Thyroid gland (tissue), 4 donors: ENCODE results near the gene PROKR1. TPM values are rescaled to one million over a fixed set of nuclear protein-coding genes. Genes with fewer than 3 reads are reported as not detected.
A peak's percentile ranks its signal among the peaks of the same experiment; 100 is the strongest.
"Not testable (repeated sequence)": the region's sequence is repeated elsewhere in the genome, so short reads cannot be mapped to it uniquely, and the experiment has no call there.

Source experiments
- DNase-seq, 2 donors: peaks; one replicate each; pipeline ENCODE4 v3.0.0-alpha.2; 2019
- H3K27ac ChIP-seq, 3 donors: fragments of 200-600 bp; sonication (generic); 1 replicate in 2 of 3; 2 replicates in 1 of 3; pipeline ENCODE4 v1.5.1; 2016 to 2019; ENCODE audit warnings: mild to moderate bottlenecking in 1 of 3, moderate library complexity in 1 of 3
- H3K27me3 ChIP-seq: fragments of 200-600 bp; sonication (generic); one replicate; pipeline ENCODE4 v1.5.1; 2019
- H3K36me3 ChIP-seq, 2 donors: fragments of 200-600 bp; sonication (generic); one replicate each; pipeline ENCODE4 v1.5.1; 2016 to 2019
- H3K4me1 ChIP-seq, 2 donors: fragments of 200-600 bp; sonication (generic); one replicate each; pipeline ENCODE4 v1.5.1; 2017 to 2019
- H3K4me3 ChIP-seq, 3 donors: fragments of 200-600 bp; sonication (generic); replicated peaks in 1 of 3; 1 replicate in 2 of 3; 2 replicates in 1 of 3; pipeline ENCODE4 v1.5.1; 2016; ENCODE audit warnings: mild to moderate bottlenecking in 1 of 3
- H3K9me3 ChIP-seq: fragments of 200-600 bp; sonication (generic); one replicate; pipeline ENCODE4 v1.5.1; 2017
- POLR2A ChIP-seq, 2 donors: fragments of 450-650 bp; IDR thresholded peaks; one replicate each; pipeline ENCODE4 v1.6.1; 2017; ENCODE audit warnings: antibody characterized with exemption in 2 of 2, mild to moderate bottlenecking in 2 of 2, moderate library complexity in 1 of 2
- WGBS, 2 donors: methylation state at CpG; one replicate each; pipeline ENCODE4 v1.1.5; 2017; 5-methylcytosine and 5-hydroxymethylcytosine counted together
- intact Hi-C: fragments of 100-400 bp; cut with DNase I; formaldehyde crosslinking; loops from one replicate; pipeline ENCODE4 v1.15.1; 2023
- total RNA-seq, 4 donors: library from RNA; depleted of rRNA; stranded (reverse); fragments of >200 nt; gene quantifications; one replicate each; pipeline ENCODE4 v1.2.3, GENCODE V29; 2016
- TF ChIP-seq, protein P1 (sequence below), 6 experiments: fragments of 200-600 bp in 3 of 6; fragments of 450-650 bp in 3 of 6; sonication (generic) in 3 of 6; IDR thresholded peaks; one replicate each; pipeline ENCODE4 v1.5.1; 2016 to 2019; ENCODE audit warnings: antibody characterized with exemption in 6 of 6, mild to moderate bottlenecking in 2 of 6, inconsistent platforms in 1 of 6, moderate library complexity in 1 of 6

The PROKR1 gene
- total RNA-seq, result not detected

GRCh38 chr2:68643011-68643873 lies at the start of gene PROKR1:
Gene PROKR1 (plus strand): TSS chr2:68643579. CDS start chr2:68645822, 2,243 bp downstream.
- Histone ChIP-seq H3K4me1 (peaks cover 8 to 12% of the 10 kb centered on the region in 2 donors), H3K36me3 (no peaks in the 10 kb centered on the region), H3K27me3 (peaks cover 13% of the 10 kb centered on the region), H3K9me3 (no peaks in the 10 kb centered on the region), H3K4me3 (peak within 1 kb of the TSS in 2 of 3 donors; percentile 15 to 25), H3K27ac (no peak within 1 kb of the TSS)
- 21 to 40% methylated on average over 1 to 5 of the region's 86 CpGs for whole genome bisulfite sequencing, 2 donors
- TF ChIP-seq, protein P1, sequence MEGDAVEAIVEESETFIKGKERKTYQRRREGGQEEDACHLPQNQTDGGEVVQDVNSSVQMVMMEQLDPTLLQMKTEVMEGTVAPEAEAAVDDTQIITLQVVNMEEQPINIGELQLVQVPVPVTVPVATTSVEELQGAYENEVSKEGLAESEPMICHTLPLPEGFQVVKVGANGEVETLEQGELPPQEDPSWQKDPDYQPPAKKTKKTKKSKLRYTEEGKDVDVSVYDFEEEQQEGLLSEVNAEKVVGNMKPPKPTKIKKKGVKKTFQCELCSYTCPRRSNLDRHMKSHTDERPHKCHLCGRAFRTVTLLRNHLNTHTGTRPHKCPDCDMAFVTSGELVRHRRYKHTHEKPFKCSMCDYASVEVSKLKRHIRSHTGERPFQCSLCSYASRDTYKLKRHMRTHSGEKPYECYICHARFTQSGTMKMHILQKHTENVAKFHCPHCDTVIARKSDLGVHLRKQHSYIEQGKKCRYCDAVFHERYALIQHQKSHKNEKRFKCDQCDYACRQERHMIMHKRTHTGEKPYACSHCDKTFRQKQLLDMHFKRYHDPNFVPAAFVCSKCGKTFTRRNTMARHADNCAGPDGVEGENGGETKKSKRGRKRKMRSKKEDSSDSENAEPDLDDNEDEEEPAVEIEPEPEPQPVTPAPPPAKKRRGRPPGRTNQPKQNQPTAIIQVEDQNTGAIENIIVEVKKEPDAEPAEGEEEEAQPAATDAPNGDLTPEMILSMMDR (IDR thresholded peaks at IDR 0.05), result no peak
- TF ChIP-seq POLR2A (IDR thresholded peaks at IDR 0.05), result no peak
- peak; percentile 23 to 49 for DNase-seq
- intact Hi-C loops, result no loop called here

GRCh38 chr2:68594041-68594440 lies 49.3 kb upstream of the PROKR1 start:
- H3K4me3 ChIP-seq, result no peak overlapping the region
- WGBS, 2 donors, result 86 to 94% methylated on average over 1 of the region's 1 CpG
- no peaks in the 10 kb centered on the region for H3K27me3 ChIP-seq
- no peak for DNase-seq
- intact Hi-C loops, result no loop called here
- no peak for TF ChIP-seq POLR2A (IDR thresholded peaks at IDR 0.05)
- TF ChIP-seq, protein P1 (IDR thresholded peaks at IDR 0.05), result no peak
- no peaks in the 10 kb centered on the region for H3K36me3 ChIP-seq
- no peak overlapping the region for H3K27ac ChIP-seq
- H3K4me1 ChIP-seq, result peaks cover 0 to 3% of the 10 kb centered on the region in 2 donors
- no peaks in the 10 kb centered on the region for H3K9me3 ChIP-seq

DNA sequence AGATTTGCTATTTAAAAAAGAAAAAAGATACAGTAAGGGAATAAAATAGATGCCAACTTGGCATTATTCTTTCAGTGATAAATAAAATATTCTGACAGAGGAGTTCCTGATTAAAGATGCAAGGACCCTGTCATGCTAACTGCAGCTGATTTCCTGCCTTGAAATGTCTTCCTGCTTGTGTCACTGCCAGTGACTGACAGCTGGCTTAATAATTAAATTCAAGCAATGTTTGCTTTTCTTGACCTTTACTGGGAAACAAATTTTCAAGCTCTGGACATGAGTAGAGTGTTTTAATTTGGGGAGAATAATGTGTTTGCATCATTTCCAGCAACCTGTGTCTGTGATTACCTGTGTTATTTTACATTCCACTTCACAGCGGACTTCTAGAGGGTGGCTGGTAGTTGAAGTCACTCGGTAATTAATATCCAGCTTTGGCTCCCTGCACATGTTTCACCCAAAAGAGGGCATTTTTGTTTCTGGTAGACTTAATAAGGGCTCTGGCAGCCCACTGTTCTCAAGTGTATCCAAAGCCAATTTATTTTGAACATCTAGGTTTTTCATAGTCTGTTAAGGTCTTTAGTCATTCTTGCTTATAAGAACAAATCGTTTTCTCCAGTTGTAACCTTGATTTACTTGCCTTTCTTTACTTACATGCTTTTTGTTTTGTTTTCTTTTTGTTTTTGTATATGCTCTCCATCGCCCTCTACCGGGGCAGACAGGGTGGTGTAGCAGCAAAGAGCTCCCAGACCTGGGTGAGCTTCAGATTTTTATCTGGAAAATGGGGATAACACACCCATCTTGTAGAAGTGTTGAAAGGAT lies 48.5 kb upstream of the PROKR1 start:
- intact Hi-C loops, result no loop called here
- H3K4me1 ChIP-seq, result peaks cover 0 to 3% of the 10 kb centered on the region in 2 donors

DNA sequence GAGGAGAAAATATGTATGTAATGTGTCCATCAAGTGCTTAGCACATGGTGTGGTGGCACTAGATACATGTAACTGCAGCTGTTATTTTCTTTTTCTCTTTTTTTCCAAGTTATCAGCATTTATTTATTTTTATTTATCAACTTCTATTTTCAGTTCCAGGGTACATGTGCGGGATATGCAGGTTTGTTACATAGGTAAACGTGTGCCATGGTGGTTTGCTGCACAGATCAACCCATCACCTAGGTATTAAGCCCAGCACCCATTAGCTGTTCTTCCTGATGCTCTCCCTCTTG lies 47.9 kb upstream of the PROKR1 start:
- H3K9me3 ChIP-seq, intact Hi-C loops, H3K4me1 ChIP-seq, H3K27ac ChIP-seq, DNase-seq, H3K27me3 ChIP-seq, H3K36me3 ChIP-seq, H3K4me3 ChIP-seq: not testable (repeated sequence)
- TF ChIP-seq, protein P1 (IDR thresholded peaks at IDR 0.05), result peak in 1 of 6 experiments; percentile 2
- 70 to 76% methylated on average over 2 of the region's 2 CpGs for WGBS, 2 donors

More for the DNA sequence above, 48.5 kb upstream of the PROKR1 start:
- 20 to 28% methylated on average over 5 of the region's 5 CpGs for WGBS, 2 donors
- Histone ChIP-seq H3K36me3 (no peaks in the 10 kb centered on the region), H3K4me3 (no peak overlapping the region), H3K9me3 (no peaks in the 10 kb centered on the region), H3K27me3 (no peaks in the 10 kb centered on the region), H3K27ac (no peak overlapping the region)
- peak; percentile 35 to 55 for DNase-seq
- no peak for TF ChIP-seq POLR2A (IDR thresholded peaks at IDR 0.05)
- TF ChIP-seq, protein P1 (IDR thresholded peaks at IDR 0.05), result peak; percentile 47 to 81 (median 56)

- H3K9me3 ChIP-seq, H3K4me3 ChIP-seq, H3K27me3 ChIP-seq, H3K4me1 ChIP-seq, H3K36me3 ChIP-seq, DNase-seq, intact Hi-C loops, H3K27ac ChIP-seq: not testable (repeated sequence)
- WGBS, 2 donors, result 94 to 96% methylated on average over 3 of the region's 3 CpGs
These were observed 42.9 kb upstream of the PROKR1 start for GRCh38 chr2:68600495-68600894.
